Pulmonary artery endothelial cell (primary cell): Measurements from ENCODE around the gene EGFL8. TPM values are rescaled to one million over a fixed set of nuclear protein-coding genes. Genes with fewer than 3 reads are reported as not detected.

ENCODE experiments used
- DNase-seq: peaks from one replicate; pipeline ENCODE4 v3.0.0-alpha.2; 2011; ENCODE audit warnings: low read depth, low spot score
- total RNA-seq: library from RNA; depleted of rRNA; stranded (reverse); fragments of >200 nt; gene quantifications from 2 replicates; pipeline ENCODE4 v1.2.3, GENCODE V29; 2014

The EGFL8 gene
- total RNA-seq, 1 donor from 2014 or later: 1.3 TPM

- no peak for DNase-seq
These were observed 3.4 kb downstream of the EGFL8 start for GRCh38 chr6:32167761-32168262.

- DNase-seq: no peak
These were observed 4.0 kb downstream of the EGFL8 start for GRCh38 chr6:32168350-32168749.

GRCh38 chr6:32168807-32169591 is 4.6 kb downstream of the EGFL8 start:
- DNase-seq: no peak

- no peak for DNase-seq
These were observed 5.9 kb downstream of the EGFL8 start for GRCh38 chr6:32170294-32170693.

- no peak for DNase-seq
These were observed 6.8 kb downstream of the EGFL8 start for GRCh38 chr6:32171234-32171633.

- DNase-seq: no peak
These were observed 8.8 kb downstream of the EGFL8 start for GRCh38 chr6:32173051-32173727.

GRCh38 chr6:32174416-32174815 is 10.0 kb downstream of the EGFL8 start:
- DNase-seq: no peak

- DNase-seq: no peak
These were observed 10.9 kb downstream of the EGFL8 start for GRCh38 chr6:32175322-32175710.

- DNase-seq: peak; percentile 89
These were observed 11.5 kb downstream of the EGFL8 start, which contains the start of gene AGPAT1 for GRCh38 chr6:32175711-32176475. AGPAT1 (minus strand) TSS chr6:32176084; CDS start chr6:32171496, 4,588 bp downstream.

- DNase-seq: no peak
These were observed 12.2 kb downstream of the EGFL8 start for GRCh38 chr6:32176476-32177182.

- no peak for DNase-seq
These were observed 12.9 kb downstream of the EGFL8 start for GRCh38 chr6:32177183-32177787.

- peak; percentile 100 for DNase-seq
These were observed 13.6 kb downstream of the EGFL8 start, which contains the start of gene RNF5 for GRCh38 chr6:32177788-32178546. RNF5 (plus strand) TSS chr6:32178405; CDS start chr6:32178512, 107 bp downstream.

GRCh38 chr6:32178547-32179440 is 14.4 kb downstream of the EGFL8 start:
- no peak for DNase-seq

- no peak for DNase-seq
These were observed 15.5 kb downstream of the EGFL8 start for GRCh38 chr6:32179766-32180405.

GRCh38 chr6:32181148-32181702 is 16.8 kb downstream of the EGFL8 start:
- no peak for DNase-seq

GRCh38 chr6:32181915-32182529 is 17.6 kb downstream of the EGFL8 start:
- DNase-seq: no peak

- no peak for DNase-seq
These were observed 18.2 kb downstream of the EGFL8 start for GRCh38 chr6:32182555-32182981.

GRCh38 chr6:32183030-32183429 is 18.6 kb downstream of the EGFL8 start:
- DNase-seq: no peak
